Sigmoid colon (tissue), 4 donors: ENCODE measurements around the gene MED20.

Experiments used
- CTCF ChIP-seq, 4 experiments: fragments of 450-650 bp in 3 of 4; fragments of 200-600 bp in 1 of 4; IDR thresholded peaks; one replicate each; pipeline ENCODE4 v1.5.1; 2016 to 2019; ENCODE audit warnings: antibody characterized with exemption in 4 of 4, mild to moderate bottlenecking in 3 of 4, moderate library complexity in 2 of 4
- EP300 ChIP-seq, 4 donors: sonication (generic); formaldehyde crosslinking; IDR thresholded peaks; one replicate each; pipeline ENCODE4 v1.6.1; 2017; ENCODE audit warnings: antibody characterized with exemption in 4 of 4

- TF ChIP-seq EP300 (IDR thresholded peaks at IDR 0.05) (no peak), CTCF (IDR thresholded peaks at IDR 0.05) (no peak)
Measured at GRCh38 chr6:41884957-41885356, 36.0 kb downstream of the MED20 start.
